Neural cell (in vitro differentiated cells): ENCODE data around the gene RPL9.

Experiments used
- EP300 ChIP-seq: fragments of 450-650 bp; conservative IDR thresholded peaks from 2 replicates; pipeline ENCODE4 v1.6.1; 2014; ENCODE audit warnings: antibody characterized with exemption, mild to moderate bottlenecking, moderate library complexity; ENCODE audit not compliant: poor library complexity, severe bottlenecking
- EZH2 ChIP-seq: fragments of 200-600, 300-800 bp; shearing (Covaris generic), sonication (generic); IDR thresholded peaks from 2 replicates; pipeline ENCODE4 v1.6.1; 2014; ENCODE audit warnings: antibody characterized with exemption, low read length, borderline replicate concordance, mild to moderate bottlenecking; ENCODE audit not compliant: insufficient read depth, poor library complexity, severe bottlenecking
- POLR2AphosphoS5 ChIP-seq: IDR thresholded peaks from 2 replicates; pipeline ENCODE4 v1.6.1; 2012
- TAF1 ChIP-seq: IDR thresholded peaks from 2 replicates; pipeline ENCODE4 v1.6.1; 2012; ENCODE audit warnings: low read depth
- TF ChIP-seq, protein P1 (sequence below): fragments of 450-650 bp; IDR thresholded peaks from 2 replicates; pipeline ENCODE4 v1.5.1; 2014; ENCODE audit warnings: antibody characterized with exemption, mild to moderate bottlenecking, moderate library complexity; ENCODE audit not compliant: poor library complexity, severe bottlenecking

DNA sequence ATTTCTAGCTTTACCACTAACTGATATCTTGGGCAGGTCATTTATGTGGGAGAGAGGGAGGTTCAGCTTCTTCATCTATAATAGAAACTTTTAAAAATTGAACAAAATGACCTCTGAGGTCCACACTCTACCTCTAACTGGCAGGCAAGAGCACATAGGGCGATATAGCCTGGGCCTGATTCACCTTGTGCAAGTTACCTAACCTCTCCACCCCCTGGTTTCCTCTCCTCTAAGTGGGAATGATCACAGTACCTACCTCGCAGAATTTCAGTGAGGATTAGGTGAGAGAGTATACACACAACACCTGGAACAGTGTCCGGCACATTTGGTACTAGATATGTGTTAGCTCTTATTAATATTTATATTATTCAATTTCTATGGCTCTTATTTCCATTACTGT, 36.5 kb downstream of the RPL9 start:
- TF ChIP-seq, protein P1, sequence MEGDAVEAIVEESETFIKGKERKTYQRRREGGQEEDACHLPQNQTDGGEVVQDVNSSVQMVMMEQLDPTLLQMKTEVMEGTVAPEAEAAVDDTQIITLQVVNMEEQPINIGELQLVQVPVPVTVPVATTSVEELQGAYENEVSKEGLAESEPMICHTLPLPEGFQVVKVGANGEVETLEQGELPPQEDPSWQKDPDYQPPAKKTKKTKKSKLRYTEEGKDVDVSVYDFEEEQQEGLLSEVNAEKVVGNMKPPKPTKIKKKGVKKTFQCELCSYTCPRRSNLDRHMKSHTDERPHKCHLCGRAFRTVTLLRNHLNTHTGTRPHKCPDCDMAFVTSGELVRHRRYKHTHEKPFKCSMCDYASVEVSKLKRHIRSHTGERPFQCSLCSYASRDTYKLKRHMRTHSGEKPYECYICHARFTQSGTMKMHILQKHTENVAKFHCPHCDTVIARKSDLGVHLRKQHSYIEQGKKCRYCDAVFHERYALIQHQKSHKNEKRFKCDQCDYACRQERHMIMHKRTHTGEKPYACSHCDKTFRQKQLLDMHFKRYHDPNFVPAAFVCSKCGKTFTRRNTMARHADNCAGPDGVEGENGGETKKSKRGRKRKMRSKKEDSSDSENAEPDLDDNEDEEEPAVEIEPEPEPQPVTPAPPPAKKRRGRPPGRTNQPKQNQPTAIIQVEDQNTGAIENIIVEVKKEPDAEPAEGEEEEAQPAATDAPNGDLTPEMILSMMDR: no peak
- no peak for TF ChIP-seq EZH2
- no peak for TF ChIP-seq POLR2AphosphoS5
- TF ChIP-seq TAF1: no peak
- TF ChIP-seq EP300: no peak
